ENCODE measurements around the gene NACC1. TPM values are rescaled to one million over a fixed set of nuclear protein-coding genes. Genes with fewer than 3 reads are reported as not detected.

NACC1 gene
- total and polyA plus RNA-seq, 2 of the 13 experiments (the other 11 are each of a cell fraction or from before 2014, with no cell fraction given), result 31.8 to 42.3 TPM

- TF ChIP-seq MYPOP (CRISPR knock-in tag; IDR thresholded peaks at IDR 0.05) (no peak), MAFK (conservative IDR thresholded peaks at IDR 0.05 in 1 of 2, IDR thresholded peaks at IDR 0.05 in 1 of 2; ENCODE audit: low read length in 2 of 2) (peak; percentile 78 to 79), RBFOX2 (IDR thresholded peaks at IDR 0.05; ENCODE audit: low read depth, low read length) (peak; percentile 53), DPF2 (CRISPR knock-in tag; IDR thresholded peaks at IDR 0.05; ENCODE audit: borderline replicate concordance, low read depth) (no peak), CREBL2 (CRISPR knock-in tag; IDR thresholded peaks at IDR 0.05; ENCODE audit: borderline replicate concordance) (no peak), NBN (conservative IDR thresholded peaks at IDR 0.05) (no peak), GFI1 (CRISPR knock-in tag; IDR thresholded peaks at IDR 0.05; ENCODE audit: borderline replicate concordance) (peak; percentile 47), ZNF788 (CRISPR knock-in tag; IDR thresholded peaks at IDR 0.05; ENCODE audit: borderline replicate concordance) (peak; percentile 79; the same call in 1 of the 2 replicates), ZFYVE20 (CRISPR knock-in tag; IDR thresholded peaks at IDR 0.05; ENCODE audit: borderline replicate concordance, low read depth) (no peak), TFE3 (CRISPR knock-in tag; IDR thresholded peaks at IDR 0.05) (peak; percentile 75; the same call in 1 of the 2 replicates), SMARCE1 (IDR thresholded peaks at IDR 0.05; ENCODE audit: borderline replicate concordance) (no peak), ZNF629 (CRISPR knock-in tag; conservative IDR thresholded peaks at IDR 0.05) (peak; percentile 99), JARID2 (CRISPR knock-in tag; IDR thresholded peaks at IDR 0.05; ENCODE audit: insufficient replicate concordance) (no peak), ASH2L (IDR thresholded peaks at IDR 0.05; ENCODE audit: insufficient read length, low read depth, low read length) (peak; percentile 86), ZBTB44 (CRISPR knock-in tag; IDR thresholded peaks at IDR 0.05) (no peak), FOXP4 (CRISPR knock-in tag; IDR thresholded peaks at IDR 0.05) (0 out of 2 replicates have a peak, but pooled peaks have one; percentile 28), ZNF331 (CRISPR knock-in tag; IDR thresholded peaks at IDR 0.05) (peak; percentile 59; the same call in 1 of the 2 replicates), PHF21A (CRISPR knock-in tag; IDR thresholded peaks at IDR 0.05) (peak; percentile 50; the same call in 1 of the 2 replicates), HCFC1 (IDR thresholded peaks at IDR 0.05; ENCODE audit: low read depth, low read length) (peak; percentile 75), ZNF136 (CRISPR knock-in tag; IDR thresholded peaks at IDR 0.05; ENCODE audit: low read depth) (peak; percentile 52; the same call in 1 of the 2 replicates), ZNF230 (CRISPR knock-in tag; IDR thresholded peaks at IDR 0.05) (no peak), SCMH1 (CRISPR knock-in tag; IDR thresholded peaks at IDR 0.05; ENCODE audit: borderline replicate concordance) (no peak)
Measured at GRCh38 chr19:13116282-13117175, 1.5 kb upstream of the NACC1 start, which contains the start of gene TRMT1 (continued).

Measured in HepG2 (cell line).